C4-2B (cell line): ENCODE data around the gene SZT2.
"Not testable (repeated sequence)": the region's sequence is repeated elsewhere in the genome, so short reads cannot be mapped to it uniquely, and the experiment has no call there.

ENCODE experiments used
- H3K27ac ChIP-seq: fragments of 450-650 bp; 2 replicates; pipeline ENCODE4 v1.5.1; 2017
- ZFX ChIP-seq: fragments of 450-650 bp; IDR thresholded peaks from 2 replicates; pipeline ENCODE4 v1.6.1; 2017
- TF ChIP-seq, protein P1 (sequence below): fragments of 450-650 bp; conservative IDR thresholded peaks from 2 replicates; pipeline ENCODE4 v1.5.1; 2017; ENCODE audit warnings: mild to moderate bottlenecking

Gene SZT2

DNA sequence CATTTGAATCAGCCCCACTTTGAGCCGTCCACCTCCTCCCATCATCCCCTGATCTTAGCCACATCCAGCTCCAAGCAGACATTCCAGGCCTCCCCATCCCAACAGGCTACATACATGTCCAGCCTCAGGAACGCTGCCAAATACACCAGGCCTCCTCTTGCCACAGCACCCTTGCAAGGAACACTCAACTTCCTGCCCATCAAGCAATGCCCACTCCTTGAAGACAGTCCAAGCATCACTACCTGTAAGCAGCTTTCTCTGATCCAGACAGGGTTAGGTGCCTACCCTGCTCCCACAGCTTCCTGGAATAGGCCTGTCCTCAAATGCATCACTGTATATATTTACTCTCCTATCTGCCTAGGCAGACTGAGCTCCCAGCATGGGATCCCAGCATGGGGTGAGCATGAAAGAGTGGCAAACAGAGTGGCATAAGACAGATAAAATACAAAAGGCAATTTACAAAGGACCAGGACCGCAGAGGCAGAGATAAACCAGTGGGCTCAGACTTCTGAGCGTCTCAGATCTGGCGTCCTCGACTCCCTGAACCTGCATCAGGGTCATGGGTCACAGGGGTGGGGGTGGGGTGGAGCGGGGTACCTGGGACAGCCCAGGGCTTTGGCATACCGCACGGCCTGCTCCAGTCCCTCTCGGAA, 63.2 kb downstream of the SZT2 start:
- H3K27ac ChIP-seq = no peak overlapping the region

DNA sequence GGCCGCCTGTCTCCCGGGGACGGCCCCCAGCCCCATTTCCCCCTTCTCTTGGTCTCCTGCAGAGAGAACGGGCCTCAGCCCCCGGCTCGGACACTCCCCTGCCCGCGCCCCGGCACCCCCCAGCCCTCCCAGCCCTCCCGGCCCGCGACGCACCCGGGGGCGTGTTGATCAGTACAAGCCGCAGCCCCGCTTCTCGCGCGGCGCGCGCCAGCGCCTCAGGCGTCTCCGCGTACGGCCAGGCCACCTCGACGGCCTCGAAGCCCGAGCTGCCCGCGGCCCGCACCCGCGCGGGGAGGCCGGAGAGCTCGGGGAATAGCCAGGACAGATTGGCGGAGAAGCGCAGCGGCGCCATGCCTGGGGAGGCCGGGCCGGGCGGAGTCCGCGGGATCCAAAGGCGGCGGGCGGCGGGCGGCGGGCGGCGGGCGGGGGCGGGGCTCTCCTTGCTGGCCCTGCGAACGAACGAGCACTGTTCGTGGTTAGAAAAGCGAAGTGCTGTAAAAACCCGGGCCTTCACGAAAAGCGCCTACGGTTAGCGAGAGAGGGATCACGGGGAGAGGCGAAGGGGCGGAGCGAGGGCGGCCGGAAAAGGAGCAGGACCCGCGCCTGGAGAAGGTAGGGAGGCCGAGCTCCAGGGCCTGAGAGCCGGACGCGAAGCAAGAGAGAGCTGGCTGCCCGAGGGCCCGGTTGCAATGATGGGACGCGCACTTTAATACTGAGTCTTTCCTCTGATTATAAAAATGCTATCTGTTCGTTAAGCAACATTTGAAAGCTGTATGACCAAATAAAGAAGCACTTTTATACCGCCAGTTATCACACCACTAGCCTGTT, 64.0 kb downstream of the SZT2 start, which contains the start of gene HYI:
Gene HYI, minus strand, starts transcription at position 490 of the 828 bp plus-strand sequence. Its CDS starts 138 bp downstream, at position 352.
- H3K27ac ChIP-seq = no peak within 1 kb of the TSS
- TF ChIP-seq, protein P1, sequence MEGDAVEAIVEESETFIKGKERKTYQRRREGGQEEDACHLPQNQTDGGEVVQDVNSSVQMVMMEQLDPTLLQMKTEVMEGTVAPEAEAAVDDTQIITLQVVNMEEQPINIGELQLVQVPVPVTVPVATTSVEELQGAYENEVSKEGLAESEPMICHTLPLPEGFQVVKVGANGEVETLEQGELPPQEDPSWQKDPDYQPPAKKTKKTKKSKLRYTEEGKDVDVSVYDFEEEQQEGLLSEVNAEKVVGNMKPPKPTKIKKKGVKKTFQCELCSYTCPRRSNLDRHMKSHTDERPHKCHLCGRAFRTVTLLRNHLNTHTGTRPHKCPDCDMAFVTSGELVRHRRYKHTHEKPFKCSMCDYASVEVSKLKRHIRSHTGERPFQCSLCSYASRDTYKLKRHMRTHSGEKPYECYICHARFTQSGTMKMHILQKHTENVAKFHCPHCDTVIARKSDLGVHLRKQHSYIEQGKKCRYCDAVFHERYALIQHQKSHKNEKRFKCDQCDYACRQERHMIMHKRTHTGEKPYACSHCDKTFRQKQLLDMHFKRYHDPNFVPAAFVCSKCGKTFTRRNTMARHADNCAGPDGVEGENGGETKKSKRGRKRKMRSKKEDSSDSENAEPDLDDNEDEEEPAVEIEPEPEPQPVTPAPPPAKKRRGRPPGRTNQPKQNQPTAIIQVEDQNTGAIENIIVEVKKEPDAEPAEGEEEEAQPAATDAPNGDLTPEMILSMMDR = no peak
- no peak for TF ChIP-seq ZFX

More for the DNA sequence above, 63.2 kb downstream of the SZT2 start:
- TF ChIP-seq ZFX = no peak
- TF ChIP-seq, protein P1 = no peak

DNA sequence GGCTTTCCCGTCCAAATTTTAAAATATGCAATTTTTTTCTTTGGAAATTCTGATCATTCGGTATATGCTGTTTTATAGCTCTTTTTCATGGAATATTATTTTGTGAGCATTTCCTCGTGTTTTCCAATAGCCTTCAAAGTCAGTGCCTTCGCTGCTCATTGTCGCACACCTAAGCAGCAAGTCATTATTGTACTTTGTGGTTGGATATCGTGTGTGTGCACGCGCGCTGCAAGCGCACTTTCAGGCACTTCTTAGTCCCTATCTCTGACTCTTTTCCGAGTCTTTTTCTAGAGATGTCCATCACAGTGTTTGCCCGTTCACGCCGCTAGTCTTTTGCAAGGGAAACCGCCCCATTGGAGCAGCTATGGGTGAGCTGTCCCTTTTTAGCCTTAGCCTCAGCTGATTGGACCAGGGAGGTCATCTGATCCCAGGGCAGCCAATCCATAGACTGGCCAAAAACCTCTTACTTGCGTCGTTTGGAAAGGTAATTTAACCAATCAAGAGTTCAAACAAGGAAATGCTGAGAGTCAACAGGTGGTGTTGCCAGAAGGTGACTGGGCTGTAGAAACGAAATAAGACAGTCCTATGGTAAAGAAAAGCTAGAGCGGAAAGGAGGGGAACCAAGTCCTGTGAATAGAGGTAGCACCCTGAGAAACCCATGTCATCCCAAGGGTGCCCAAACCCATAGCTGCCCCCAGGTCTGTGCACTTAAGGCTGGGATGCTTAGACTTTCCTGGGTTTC, 64.7 kb downstream of the SZT2 start:
- H3K27ac ChIP-seq = no peak overlapping the region

DNA sequence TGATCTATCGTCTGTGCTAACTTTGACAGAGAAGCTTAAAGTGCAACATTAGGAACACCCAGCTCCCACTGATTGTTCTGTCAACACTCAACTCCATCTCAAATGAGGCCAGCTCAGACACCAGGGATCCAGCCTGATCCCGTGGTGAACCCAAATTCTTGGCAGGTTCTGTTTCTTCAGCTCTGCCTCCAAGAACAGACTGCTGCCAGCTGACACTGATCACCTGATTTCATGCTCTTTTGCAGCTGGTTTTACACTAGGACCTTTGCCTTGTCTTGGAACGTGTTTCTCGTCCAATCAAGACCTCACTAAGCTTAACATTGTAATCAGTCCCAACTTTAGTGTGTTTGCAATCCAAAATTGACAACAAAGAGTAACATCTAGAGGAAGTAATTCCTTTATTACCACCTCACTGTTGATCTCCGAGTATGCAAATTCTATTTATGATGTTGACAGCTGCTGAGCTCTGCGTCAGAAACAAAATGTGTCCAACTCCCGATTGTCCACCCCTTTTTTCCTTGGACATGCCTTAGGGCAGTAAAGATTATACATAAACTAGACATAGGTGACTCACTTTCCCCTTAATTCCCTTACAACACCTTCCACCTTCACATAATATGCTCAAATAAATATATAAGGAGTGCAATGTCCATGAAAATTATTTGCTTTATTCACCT, 65.7 kb downstream of the SZT2 start:
- no peak overlapping the region for H3K27ac ChIP-seq
- TF ChIP-seq, protein P1 = no peak
- TF ChIP-seq ZFX = no peak

More for the DNA sequence above, 64.7 kb downstream of the SZT2 start:
- TF ChIP-seq, protein P1 = no peak
- TF ChIP-seq ZFX = no peak

DNA sequence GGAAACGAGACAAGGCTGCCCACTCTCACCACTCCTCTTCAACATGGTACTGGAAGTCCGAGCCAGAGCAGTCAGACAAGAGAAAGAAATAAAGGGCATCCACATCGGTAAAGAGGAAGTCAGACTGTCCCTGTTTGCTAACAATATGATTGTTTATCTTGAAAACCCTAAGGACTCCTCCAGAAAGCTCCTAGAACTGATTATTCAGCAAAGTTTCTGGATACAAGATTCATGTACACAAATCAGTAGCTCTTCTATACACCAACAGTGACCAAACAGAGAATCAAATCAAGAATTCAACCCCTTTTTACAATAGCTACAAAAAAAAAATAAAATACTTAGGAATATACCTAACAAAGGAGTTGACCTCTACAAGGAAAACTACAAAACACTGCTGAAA, 68.7 kb downstream of the SZT2 start:
- not testable (repeated sequence) for H3K27ac ChIP-seq

DNA sequence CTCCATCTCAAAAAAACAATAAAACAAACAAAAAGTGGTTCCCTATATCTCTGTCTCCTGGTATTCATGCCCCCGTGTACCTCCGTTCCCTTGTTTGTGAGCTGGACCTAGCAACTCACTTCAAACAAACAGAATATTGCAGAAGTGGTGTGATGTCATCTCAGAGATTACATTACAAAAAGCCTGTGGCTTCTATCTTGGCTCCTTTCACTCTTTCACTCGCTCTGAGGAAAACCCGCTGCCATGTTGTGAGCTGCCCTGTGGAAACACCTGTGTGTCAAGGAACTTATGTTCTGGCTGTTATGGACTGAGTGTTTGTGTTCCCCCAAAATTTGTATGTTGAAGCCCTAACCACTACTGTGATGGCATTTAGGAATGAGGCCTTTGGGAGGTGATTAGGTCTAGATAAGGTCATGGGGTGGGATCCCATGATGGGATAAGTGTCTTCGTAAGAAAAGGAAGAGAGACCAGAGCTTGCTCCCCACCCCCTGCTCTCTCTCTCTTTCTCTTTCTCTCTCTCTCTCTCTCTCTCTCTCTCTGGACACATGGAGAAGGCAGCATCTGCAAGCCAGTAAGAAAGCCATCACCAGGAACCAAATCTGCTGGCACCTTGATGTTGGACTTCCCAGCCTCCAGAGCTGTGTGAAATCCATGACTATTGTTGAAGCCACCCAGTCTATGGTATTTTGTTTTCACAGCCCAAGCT, 71.4 kb downstream of the SZT2 start:
- TF ChIP-seq, protein P1 = no peak
- TF ChIP-seq ZFX = no peak
- H3K27ac ChIP-seq = no peak overlapping the region

DNA sequence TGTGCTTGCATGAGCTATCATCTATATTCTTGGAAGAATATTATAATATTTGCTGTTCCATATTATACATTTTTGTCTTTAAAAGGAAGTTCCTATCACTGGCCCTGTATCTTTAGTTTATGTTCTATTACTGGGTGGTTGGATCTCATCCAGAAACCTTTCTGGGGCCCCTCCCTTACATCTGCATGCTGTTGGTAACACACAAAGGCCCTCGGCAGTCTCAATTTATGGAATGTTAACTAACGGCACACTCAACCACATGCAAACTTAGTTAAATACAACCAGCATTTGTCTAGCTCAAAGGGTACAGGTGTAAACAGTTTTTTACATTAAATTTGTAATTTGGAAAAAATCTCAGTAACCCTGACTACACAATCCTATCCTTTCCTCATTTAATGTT, 73.8 kb downstream of the SZT2 start:
- H3K27ac ChIP-seq = no peak overlapping the region
- no peak for TF ChIP-seq ZFX
- TF ChIP-seq, protein P1 = no peak
